ENCODE measurements around the gene STIL.

Gene STIL

DNA sequence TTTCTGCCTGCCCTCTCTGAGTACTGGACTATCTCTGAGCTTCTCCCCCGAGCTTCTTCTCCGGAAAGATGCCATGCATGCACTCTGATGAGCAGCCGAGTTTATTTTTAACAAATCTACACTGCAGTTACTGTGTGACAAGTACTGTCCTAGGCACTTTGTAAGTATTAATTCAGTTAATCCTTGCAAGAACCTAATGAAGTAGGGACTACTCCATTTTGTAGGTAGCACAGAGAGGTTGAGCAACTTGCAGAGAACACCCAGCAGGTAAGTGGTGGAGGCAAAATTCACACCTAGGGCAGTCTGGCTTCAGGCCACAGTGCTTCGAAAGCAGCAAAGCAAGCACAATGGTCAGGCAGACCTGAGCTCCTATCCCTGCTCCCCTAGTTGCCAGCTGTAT is 78.1 kb downstream of the STIL start:
- DNase-seq = no peak
- Histone ChIP-seq H4K20me1 (ENCODE audit: insufficient read depth, low read length) (no peaks in the 10 kb centered on the region), H3K36me3 (ENCODE audit: insufficient read depth, low read length) (no peaks in the 10 kb centered on the region), H3K4me3 (ENCODE audit: low read depth in 1 of 2, low read length in 2 of 2) (no peak overlapping the region), H3K27me3 (ENCODE audit: insufficient read depth, low read length, poor library complexity) (no peaks in the 10 kb centered on the region), H3K9ac (ENCODE audit: low read depth, low read length) (no peak overlapping the region), H3K4me1 (ENCODE audit: insufficient read depth, low read length) (no peaks in the 10 kb centered on the region), H3K79me2 (ENCODE audit: insufficient read depth, low read length) (no peaks in the 10 kb centered on the region), H3K9me3 (ENCODE audit: insufficient read depth, low read length, severe bottlenecking) (no peaks in the 10 kb centered on the region), H2AFZ (ENCODE audit: low read depth, low read length) (no peak overlapping the region), H3K4me2 (ENCODE audit: insufficient read depth, low read length) (no peak overlapping the region), H3K27ac (ENCODE audit: low read length) (no peak overlapping the region)
- TF ChIP-seq EZH2 (IDR thresholded peaks at IDR 0.05; ENCODE audit: borderline replicate concordance, low read depth, low read length, severe bottlenecking) = no peak
- TF ChIP-seq, protein P1, sequence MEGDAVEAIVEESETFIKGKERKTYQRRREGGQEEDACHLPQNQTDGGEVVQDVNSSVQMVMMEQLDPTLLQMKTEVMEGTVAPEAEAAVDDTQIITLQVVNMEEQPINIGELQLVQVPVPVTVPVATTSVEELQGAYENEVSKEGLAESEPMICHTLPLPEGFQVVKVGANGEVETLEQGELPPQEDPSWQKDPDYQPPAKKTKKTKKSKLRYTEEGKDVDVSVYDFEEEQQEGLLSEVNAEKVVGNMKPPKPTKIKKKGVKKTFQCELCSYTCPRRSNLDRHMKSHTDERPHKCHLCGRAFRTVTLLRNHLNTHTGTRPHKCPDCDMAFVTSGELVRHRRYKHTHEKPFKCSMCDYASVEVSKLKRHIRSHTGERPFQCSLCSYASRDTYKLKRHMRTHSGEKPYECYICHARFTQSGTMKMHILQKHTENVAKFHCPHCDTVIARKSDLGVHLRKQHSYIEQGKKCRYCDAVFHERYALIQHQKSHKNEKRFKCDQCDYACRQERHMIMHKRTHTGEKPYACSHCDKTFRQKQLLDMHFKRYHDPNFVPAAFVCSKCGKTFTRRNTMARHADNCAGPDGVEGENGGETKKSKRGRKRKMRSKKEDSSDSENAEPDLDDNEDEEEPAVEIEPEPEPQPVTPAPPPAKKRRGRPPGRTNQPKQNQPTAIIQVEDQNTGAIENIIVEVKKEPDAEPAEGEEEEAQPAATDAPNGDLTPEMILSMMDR (IDR thresholded peaks at IDR 0.05; ENCODE audit: borderline replicate concordance, extremely low read depth, low read length, poor library complexity, severe bottlenecking) = no peak
- no peak for ATAC-seq (ENCODE audit: insufficient read depth, low read depth)

DNA sequence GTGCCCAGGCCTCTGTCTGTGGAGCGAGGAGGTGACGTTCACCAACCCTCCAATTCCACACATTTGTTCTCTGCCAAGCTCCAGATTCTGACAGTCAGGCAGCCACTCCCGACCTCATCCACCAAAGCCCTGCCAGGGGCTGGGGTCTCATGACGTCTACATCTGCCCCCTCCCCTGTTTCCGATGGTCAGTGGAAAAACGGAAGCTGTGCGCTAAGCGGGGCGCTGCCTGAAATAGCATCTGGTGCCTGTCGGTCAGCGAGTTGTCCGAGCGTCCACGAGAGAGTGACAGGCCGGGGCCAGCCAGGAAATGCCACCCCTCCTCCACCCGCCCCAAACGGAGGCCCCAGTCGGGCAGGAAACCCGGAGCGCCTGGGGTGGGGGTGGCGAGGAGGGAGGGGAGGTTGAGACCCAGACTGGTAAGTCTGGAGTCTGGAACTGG is 78.7 kb downstream of the STIL start:
- no peak for ATAC-seq (ENCODE audit: insufficient read depth, low read depth)
- TF ChIP-seq EZH2 (IDR thresholded peaks at IDR 0.05; ENCODE audit: borderline replicate concordance, low read depth, low read length, severe bottlenecking) = no peak
- TF ChIP-seq, protein P1 (IDR thresholded peaks at IDR 0.05; ENCODE audit: borderline replicate concordance, extremely low read depth, low read length, poor library complexity, severe bottlenecking) = no peak
- no peaks in the 10 kb centered on the region for H3K36me3 ChIP-seq (ENCODE audit: insufficient read depth, low read length)
- no peaks in the 10 kb centered on the region for H3K9me3 ChIP-seq (ENCODE audit: insufficient read depth, low read length, severe bottlenecking)
- H3K27me3 ChIP-seq (ENCODE audit: insufficient read depth, low read length, poor library complexity) = no peaks in the 10 kb centered on the region
- H4K20me1 ChIP-seq (ENCODE audit: insufficient read depth, low read length) = no peaks in the 10 kb centered on the region
- no peaks in the 10 kb centered on the region for H3K4me1 ChIP-seq (ENCODE audit: insufficient read depth, low read length)
- H3K4me3 ChIP-seq (ENCODE audit: low read depth in 1 of 2, low read length in 2 of 2) = no peak overlapping the region
- H3K4me2 ChIP-seq (ENCODE audit: insufficient read depth, low read length) = no peak overlapping the region
- no peaks in the 10 kb centered on the region for H3K79me2 ChIP-seq (ENCODE audit: insufficient read depth, low read length)
- DNase-seq = no peak
- no peak overlapping the region for H3K27ac ChIP-seq (ENCODE audit: low read length)
- H3K9ac ChIP-seq (ENCODE audit: low read depth, low read length) = no peak overlapping the region
- no peak overlapping the region for H2AFZ ChIP-seq (ENCODE audit: low read depth, low read length)

DNA sequence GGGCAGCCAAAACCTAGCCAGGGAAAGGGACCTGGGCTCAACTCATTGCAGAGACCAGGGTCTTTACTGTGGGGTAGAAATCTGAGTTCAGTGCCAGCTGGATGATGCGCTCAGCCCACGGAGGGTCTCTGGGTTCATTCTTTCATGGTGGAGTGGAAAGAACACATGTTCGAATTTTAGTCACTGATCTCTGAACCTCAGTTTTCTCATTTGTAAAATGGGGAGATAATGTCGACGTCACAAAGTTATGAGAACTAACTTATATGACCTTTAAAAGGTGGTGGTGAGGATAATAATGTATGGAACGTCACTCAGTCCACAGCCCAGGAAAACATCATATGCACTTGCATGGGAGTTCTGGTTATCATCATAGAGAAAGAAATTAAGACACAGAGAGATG is 80.8 kb downstream of the STIL start:
- Histone ChIP-seq H3K79me2 (ENCODE audit: insufficient read depth, low read length) (no peaks in the 10 kb centered on the region), H3K9me3 (ENCODE audit: insufficient read depth, low read length, severe bottlenecking) (no peaks in the 10 kb centered on the region), H3K27me3 (ENCODE audit: insufficient read depth, low read length, poor library complexity) (peaks cover 3% of the 10 kb centered on the region), H4K20me1 (ENCODE audit: insufficient read depth, low read length) (no peaks in the 10 kb centered on the region), H3K27ac (ENCODE audit: low read length) (no peak overlapping the region), H3K4me1 (ENCODE audit: insufficient read depth, low read length) (no peaks in the 10 kb centered on the region), H3K9ac (ENCODE audit: low read depth, low read length) (no peak overlapping the region), H3K4me2 (ENCODE audit: insufficient read depth, low read length) (no peak overlapping the region), H2AFZ (ENCODE audit: low read depth, low read length) (no peak overlapping the region), H3K4me3 (ENCODE audit: low read depth in 1 of 2, low read length in 2 of 2) (no peak overlapping the region), H3K36me3 (ENCODE audit: insufficient read depth, low read length) (no peaks in the 10 kb centered on the region)
- ATAC-seq (ENCODE audit: insufficient read depth, low read depth) (no peak), DNase-seq (no peak)
- TF ChIP-seq EZH2 (IDR thresholded peaks at IDR 0.05; ENCODE audit: borderline replicate concordance, low read depth, low read length, severe bottlenecking) = no peak
- TF ChIP-seq, protein P1 (IDR thresholded peaks at IDR 0.05; ENCODE audit: borderline replicate concordance, extremely low read depth, low read length, poor library complexity, severe bottlenecking) = no peak

Data from DND-41 (cell line).